GM06990 (cell line): Measurements from ENCODE around the gene FAM200B.
A peak's percentile ranks its signal among the peaks of the same experiment; 100 is the strongest.
"Not testable (repeated sequence)": the region's sequence is repeated elsewhere in the genome, so short reads cannot be mapped to it uniquely, and the experiment has no call there.

Experiments used
- DNase-seq: peaks from one replicate; pipeline ENCODE4 v3.0.0-alpha.2; 2011; ENCODE audit not compliant: insufficient read length; ENCODE audit errors: extremely low read depth
- H3K27me3 ChIP-seq: replicated peaks from 2 replicates; pipeline ENCODE4 v1.6.0; 2011; ENCODE audit warnings: low read length; ENCODE audit not compliant: control insufficient read depth, insufficient read depth
- H3K36me3 ChIP-seq: 2 replicates; pipeline ENCODE4 v1.5.1; 2011; ENCODE audit warnings: low read length; ENCODE audit not compliant: control insufficient read depth, insufficient read depth
- H3K4me3 ChIP-seq: replicated peaks from 2 replicates; pipeline ENCODE4 v1.5.1; 2011; ENCODE audit warnings: low read depth, mild to moderate bottlenecking, control low read depth, low read length
- CTCF ChIP-seq: IDR thresholded peaks from 2 replicates; pipeline ENCODE4 v1.5.1; 2011; ENCODE audit warnings: low read length, control low read depth, mild to moderate bottlenecking, inconsistent platforms; ENCODE audit not compliant: insufficient read depth, poor library complexity, severe bottlenecking

Gene FAM200B

DNA sequence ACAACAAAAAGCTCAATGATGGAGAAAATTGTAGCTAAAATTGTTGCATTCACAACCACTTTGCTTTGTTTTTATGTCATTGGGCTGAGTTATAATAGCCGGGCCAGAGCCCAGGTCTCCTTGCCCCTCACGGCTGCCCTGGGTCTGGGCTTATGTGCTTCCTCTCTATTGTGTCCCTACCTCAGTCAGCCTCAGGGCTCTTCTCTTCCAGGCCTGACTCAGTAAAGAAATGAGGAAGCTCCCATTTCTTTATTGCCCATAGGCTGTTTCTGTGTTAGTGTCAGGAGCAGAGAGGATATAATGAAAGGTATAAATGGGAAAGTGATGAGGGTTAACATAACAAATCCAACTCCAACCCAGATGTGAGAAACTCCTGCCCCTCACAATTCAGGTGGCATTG, 39.2 kb downstream of the FAM200B start:
- Histone ChIP-seq H3K27me3 (no peaks in the 10 kb centered on the region; the same call in 1 of the 2 replicates), H3K4me3 (no peak overlapping the region), H3K36me3 (no peaks in the 10 kb centered on the region)
- no peak for TF ChIP-seq CTCF
- DNase-seq = no peak

- no peak overlapping the region for H3K4me3 ChIP-seq
- TF ChIP-seq CTCF = no peak
- no peaks in the 10 kb centered on the region for H3K36me3 ChIP-seq
- no peak for DNase-seq
- 0 out of 2 replicates have a peak, but pooled peaks cover 1% of the 10 kb centered on the region for H3K27me3 ChIP-seq
These were observed 44.0 kb downstream of the FAM200B start for GRCh38 chr4:15725608-15726007.

DNA sequence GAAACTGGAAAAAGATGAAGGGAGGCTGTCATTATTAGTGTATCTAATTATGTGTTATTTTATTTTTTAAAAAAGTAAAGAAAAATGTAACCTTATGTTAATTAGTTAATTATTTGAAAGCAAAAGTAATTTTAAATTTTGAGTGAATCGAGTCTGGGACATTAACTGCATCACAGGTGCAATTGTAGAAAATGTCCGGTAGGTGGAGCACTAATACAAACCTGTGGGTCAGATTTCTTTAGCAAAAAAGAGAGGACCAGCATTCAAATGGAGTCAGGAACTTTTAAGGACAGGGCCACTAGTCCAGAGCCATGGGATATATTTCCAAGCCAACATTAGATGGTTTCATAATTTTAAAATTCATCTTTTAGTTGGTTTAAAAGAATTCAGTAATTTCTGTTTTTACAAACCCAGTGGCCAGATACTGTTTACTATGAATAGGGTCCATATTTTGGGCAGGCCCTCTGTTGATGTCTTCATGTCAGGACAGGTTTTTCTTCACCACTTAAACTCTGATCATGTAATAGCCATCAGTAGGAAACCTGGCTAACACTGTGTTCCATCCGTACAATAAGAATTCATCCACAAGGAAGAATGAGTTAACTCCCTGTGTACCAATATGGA, 48.4 kb downstream of the FAM200B start:
- DNase-seq = no peak
- H3K27me3 ChIP-seq = peaks cover 1% of the 10 kb centered on the region; the same call in 1 of the 2 replicates
- H3K36me3 ChIP-seq = no peaks in the 10 kb centered on the region
- TF ChIP-seq CTCF = peak; percentile 70
- H3K4me3 ChIP-seq = no peak overlapping the region

GRCh38 chr4:15733061-15733460, 51.4 kb downstream of the FAM200B start:
- H3K27me3 ChIP-seq, H3K36me3 ChIP-seq, DNase-seq, H3K4me3 ChIP-seq: not testable (repeated sequence)

GRCh38 chr4:15735536-15735935, 53.9 kb downstream of the FAM200B start:
- no peak for TF ChIP-seq CTCF
- H3K36me3 ChIP-seq = no peaks in the 10 kb centered on the region
- no peak for DNase-seq

GRCh38 chr4:15736514-15737050, 55.0 kb downstream of the FAM200B start:
- H3K27me3 ChIP-seq = no peaks in the 10 kb centered on the region; the same call in 1 of the 2 replicates
- no peaks in the 10 kb centered on the region for H3K36me3 ChIP-seq
- TF ChIP-seq CTCF = no peak
- no peak for DNase-seq
- H3K4me3 ChIP-seq = no peak overlapping the region

More at GRCh38 chr4:15735536-15735935, 53.9 kb downstream of the FAM200B start:
- Histone ChIP-seq H3K27me3 (no peaks in the 10 kb centered on the region; the same call in 1 of the 2 replicates), H3K4me3 (no peak overlapping the region)
